Parathyroid adenoma (tissue), 2 donors: ENCODE measurements around the gene PDE6B.
A peak's percentile ranks its signal among the peaks of the same experiment; 100 is the strongest.

Source experiments
- H2AFZ ChIP-seq: fragments of 300-600 bp; sonication (generic); one replicate; pipeline ENCODE4 v1.7.0; 2017; ENCODE audit warnings: antibody characterized with exemption, mild to moderate bottlenecking
- H3K27ac ChIP-seq: fragments of 300-600 bp; sonication (generic); one replicate; pipeline ENCODE4 v1.7.0; 2017
- H3K27me3 ChIP-seq: fragments of 300-600 bp; sonication (generic); one replicate; pipeline ENCODE4 v1.7.0; 2017; ENCODE audit warnings: low read length; ENCODE audit not compliant: control insufficient read depth, insufficient read depth
- H3K36me3 ChIP-seq: fragments of 300-600 bp; sonication (generic); one replicate; pipeline ENCODE4 v1.7.0; 2017; ENCODE audit warnings: low read length; ENCODE audit not compliant: control insufficient read depth, insufficient read depth
- H3K4me1 ChIP-seq: fragments of 300-600 bp; sonication (generic); one replicate; pipeline ENCODE4 v1.7.0; 2017; ENCODE audit warnings: control low read depth
- H3K4me2 ChIP-seq: fragments of 300-600 bp; sonication (generic); one replicate; pipeline ENCODE4 v1.7.0; 2017; ENCODE audit warnings: low read length
- H3K4me3 ChIP-seq: fragments of 300-600 bp; sonication (generic); one replicate; pipeline ENCODE4 v1.7.0; 2017; ENCODE audit warnings: low read depth, low read length
- H3K79me2 ChIP-seq: fragments of 300-600 bp; sonication (generic); one replicate; pipeline ENCODE4 v1.7.0; 2017; ENCODE audit warnings: control low read depth
- H3K9ac ChIP-seq: fragments of 300-600 bp; sonication (generic); one replicate; pipeline ENCODE4 v1.7.0; 2017; ENCODE audit warnings: mild to moderate bottlenecking
- H3K9me3 ChIP-seq: fragments of 300-600 bp; sonication (generic); one replicate; pipeline ENCODE4 v1.7.0; 2017; ENCODE audit warnings: low read length; ENCODE audit not compliant: control insufficient read depth
- TF ChIP-seq, protein P1 (sequence below): fragments of 300-600 bp; sonication (generic); IDR thresholded peaks from one replicate; pipeline ENCODE4 v1.7.0; 2017; ENCODE audit warnings: antibody characterized with exemption, mild to moderate bottlenecking
- donor health status: primary hyperparathyroidism.

The PDE6B gene

DNA sequence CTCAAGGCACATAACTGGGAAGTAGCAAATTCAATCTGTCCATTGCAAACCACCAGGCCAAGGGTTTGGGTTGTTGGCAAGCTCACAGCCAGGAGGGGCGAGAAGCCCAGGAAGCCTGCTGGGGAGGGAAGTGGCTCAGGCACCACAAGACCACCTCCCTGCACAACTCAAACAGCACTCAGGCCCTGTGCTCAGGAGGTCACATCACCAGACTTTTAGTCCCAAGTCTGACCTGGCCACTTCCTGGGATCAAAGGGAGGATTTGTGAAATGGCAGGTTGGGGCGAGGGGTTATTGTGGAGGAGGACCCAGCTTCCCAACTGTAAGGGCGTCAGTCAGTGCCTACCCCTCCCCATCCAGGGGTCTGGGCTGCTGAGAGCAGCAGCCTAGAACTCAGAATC, 46.4 kb downstream of the PDE6B start:
- Histone ChIP-seq H2AFZ (no peak overlapping the region), H3K4me2 (no peak overlapping the region), H3K79me2 (no peaks in the 10 kb centered on the region), H3K9me3 (no peaks in the 10 kb centered on the region), H3K4me3 (no peak overlapping the region), H3K27ac (no peak overlapping the region), H3K36me3 (no peaks in the 10 kb centered on the region), H3K4me1 (peaks cover 5% of the 10 kb centered on the region), H3K9ac (no peak overlapping the region), H3K27me3 (no peaks in the 10 kb centered on the region)
- TF ChIP-seq, protein P1, sequence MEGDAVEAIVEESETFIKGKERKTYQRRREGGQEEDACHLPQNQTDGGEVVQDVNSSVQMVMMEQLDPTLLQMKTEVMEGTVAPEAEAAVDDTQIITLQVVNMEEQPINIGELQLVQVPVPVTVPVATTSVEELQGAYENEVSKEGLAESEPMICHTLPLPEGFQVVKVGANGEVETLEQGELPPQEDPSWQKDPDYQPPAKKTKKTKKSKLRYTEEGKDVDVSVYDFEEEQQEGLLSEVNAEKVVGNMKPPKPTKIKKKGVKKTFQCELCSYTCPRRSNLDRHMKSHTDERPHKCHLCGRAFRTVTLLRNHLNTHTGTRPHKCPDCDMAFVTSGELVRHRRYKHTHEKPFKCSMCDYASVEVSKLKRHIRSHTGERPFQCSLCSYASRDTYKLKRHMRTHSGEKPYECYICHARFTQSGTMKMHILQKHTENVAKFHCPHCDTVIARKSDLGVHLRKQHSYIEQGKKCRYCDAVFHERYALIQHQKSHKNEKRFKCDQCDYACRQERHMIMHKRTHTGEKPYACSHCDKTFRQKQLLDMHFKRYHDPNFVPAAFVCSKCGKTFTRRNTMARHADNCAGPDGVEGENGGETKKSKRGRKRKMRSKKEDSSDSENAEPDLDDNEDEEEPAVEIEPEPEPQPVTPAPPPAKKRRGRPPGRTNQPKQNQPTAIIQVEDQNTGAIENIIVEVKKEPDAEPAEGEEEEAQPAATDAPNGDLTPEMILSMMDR, result no peak

DNA sequence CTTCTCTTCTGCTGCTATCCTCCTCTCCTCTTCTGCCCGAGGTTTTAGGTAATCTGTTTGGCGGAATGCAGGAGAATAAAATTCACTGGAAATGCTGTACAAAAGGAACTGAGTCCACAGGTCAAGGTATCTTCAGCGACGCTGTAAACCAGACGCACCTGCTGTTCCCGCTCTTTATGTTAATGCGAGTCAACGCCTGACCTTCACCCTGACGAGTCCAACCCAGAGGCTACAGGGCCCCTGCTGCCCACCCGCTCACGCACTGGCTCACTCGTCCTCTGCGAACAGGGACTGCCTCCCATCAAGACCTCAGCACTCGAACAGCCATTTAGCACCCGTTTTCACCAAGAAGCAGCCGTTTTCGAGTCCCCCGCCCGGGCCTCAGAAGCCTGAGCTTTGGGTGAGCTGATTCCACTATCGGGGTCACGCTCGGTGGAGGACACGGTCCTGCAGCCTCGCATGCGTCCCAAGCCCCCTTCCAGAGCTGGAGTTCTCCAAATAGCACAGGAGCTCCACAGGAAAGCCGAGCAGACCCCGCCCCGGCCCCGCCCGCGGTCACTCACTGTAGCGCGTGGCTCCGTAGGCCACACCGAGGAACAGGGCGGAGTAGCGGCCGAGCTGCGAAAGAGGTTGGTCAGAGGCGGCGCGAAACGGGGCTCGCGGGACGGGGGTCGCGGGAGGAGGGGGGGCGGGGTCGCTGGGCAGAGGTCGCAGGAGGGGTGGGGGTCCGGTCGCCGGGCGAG, 48.1 kb downstream of the PDE6B start:
- no peaks in the 10 kb centered on the region for H3K9me3 ChIP-seq
- no peaks in the 10 kb centered on the region for H3K27me3 ChIP-seq
- peak overlapping the region; percentile 60 for H2AFZ ChIP-seq
- H3K27ac ChIP-seq, result peak overlapping the region; percentile 49
- H3K4me1 ChIP-seq, result peaks cover 5% of the 10 kb centered on the region
- no peaks in the 10 kb centered on the region for H3K36me3 ChIP-seq
- peak overlapping the region; percentile 95 for H3K4me3 ChIP-seq
- TF ChIP-seq, protein P1, result no peak
- H3K79me2 ChIP-seq, result no peaks in the 10 kb centered on the region
- H3K9ac ChIP-seq, result no peak overlapping the region
- peak overlapping the region; percentile 78 for H3K4me2 ChIP-seq

DNA sequence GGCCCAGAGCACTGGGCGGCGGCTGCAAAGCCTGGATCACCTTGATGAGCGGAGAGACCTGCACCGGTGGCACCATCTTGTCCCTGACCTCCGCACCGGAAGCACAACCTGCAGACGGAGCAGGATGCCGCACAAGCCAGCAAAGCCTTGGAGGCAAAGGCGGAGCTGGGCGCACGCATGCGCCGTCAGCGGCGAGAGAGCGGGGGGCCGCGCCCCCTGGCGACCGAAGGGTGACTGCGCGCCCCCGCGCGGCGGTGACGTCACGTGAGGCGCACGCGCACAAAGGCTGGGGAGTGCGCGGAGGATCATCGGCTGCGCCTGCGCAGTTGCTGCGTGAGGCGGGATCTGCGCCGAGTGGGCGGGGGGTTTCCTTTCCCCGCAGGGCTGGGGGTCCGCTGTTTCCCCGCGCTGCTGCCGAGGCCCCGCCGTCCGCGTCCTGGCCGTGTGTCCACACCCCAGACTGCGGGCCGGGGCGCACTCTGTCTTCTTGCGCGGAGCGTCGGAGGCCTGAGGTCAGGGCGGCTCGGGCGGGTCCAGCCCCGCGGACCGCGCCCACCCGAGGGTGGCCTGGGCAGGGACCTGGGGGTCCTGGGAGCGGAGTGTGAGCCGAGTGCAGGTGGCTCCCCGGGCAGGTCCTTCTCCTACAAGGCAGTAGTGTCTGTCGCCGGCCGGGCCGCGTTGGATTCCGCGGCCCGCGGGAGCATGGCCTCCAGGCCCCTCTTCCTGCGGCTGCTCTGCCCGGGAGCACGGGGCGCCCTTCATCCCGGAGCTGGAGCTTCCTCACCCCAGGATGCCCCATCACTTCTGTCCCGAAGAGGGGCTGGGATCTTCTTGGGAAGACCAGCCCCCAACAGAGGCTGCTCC, 49.0 kb downstream of the PDE6B start, which contains the start of the genes ATP5ME and MYL5:
ATP5ME (minus strand) TSS at position 105 of the 864 bp plus-strand sequence; CDS start at position 76, 29 bp downstream.
MYL5 (plus strand) TSS at position 371 of the 864 bp plus-strand sequence. CDS start 3,485 bp downstream, outside the sequence.
- peaks cover 5% of the 10 kb centered on the region for H3K4me1 ChIP-seq
- H3K27ac ChIP-seq, result peak within 1 kb of the TSS; percentile 91
- H3K27me3 ChIP-seq, result no peaks in the 10 kb centered on the region
- peak within 1 kb of the TSS; percentile 93 for H3K4me2 ChIP-seq
- H2AFZ ChIP-seq, result peak within 1 kb of the TSS; percentile 90
- TF ChIP-seq, protein P1, result peak; percentile 74
- peak within 1 kb of the TSS; percentile 95 for H3K4me3 ChIP-seq
- H3K9ac ChIP-seq, result peak within 1 kb of the TSS; percentile 98
- H3K79me2 ChIP-seq, result no peaks in the 10 kb centered on the region
- H3K36me3 ChIP-seq, result no peaks in the 10 kb centered on the region
- H3K9me3 ChIP-seq, result no peaks in the 10 kb centered on the region

DNA sequence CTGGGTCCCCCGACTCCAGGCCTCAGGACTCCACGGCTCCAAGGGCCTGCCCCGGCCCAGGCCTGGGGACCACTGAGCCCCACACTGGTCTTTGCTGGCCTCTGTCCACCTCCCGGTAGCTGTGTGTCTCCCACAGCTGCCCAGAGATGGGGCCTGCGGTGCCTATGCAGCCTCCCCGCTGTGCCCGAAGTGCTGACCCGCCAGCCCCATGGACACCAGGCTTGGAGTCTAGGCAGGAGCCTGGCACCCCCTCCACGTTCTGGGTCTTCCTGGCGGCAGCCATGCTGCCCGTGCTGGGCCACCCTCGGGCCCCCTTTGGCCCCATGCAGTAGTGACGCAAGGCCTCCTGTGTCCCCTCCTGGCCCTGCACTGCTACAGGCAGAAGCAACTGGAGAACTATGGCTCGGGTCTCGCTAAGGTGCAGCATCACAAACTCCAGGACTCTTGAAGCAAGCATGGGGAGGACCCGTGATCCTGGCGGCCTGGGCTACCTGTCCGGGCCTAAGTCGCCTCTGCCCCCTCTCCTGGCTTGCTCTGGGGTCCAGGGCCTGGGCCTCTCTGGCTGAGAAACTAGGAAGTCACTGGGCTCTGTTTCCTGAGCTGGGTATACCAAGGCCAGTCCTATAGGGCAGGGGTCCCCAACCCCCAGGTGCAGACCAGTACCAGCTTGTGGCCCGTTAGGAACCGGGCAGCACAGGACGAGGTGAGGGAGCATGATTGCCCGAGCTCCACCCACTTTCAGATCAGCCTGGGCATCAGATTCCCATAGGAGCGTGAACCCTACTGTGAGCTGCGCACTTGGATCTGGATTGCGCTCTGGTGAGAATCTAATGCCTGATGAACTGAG, 49.9 kb downstream of the PDE6B start:
- H3K4me3 ChIP-seq, result peak overlapping the region; percentile 95
- peaks cover 5% of the 10 kb centered on the region for H3K4me1 ChIP-seq
- H3K4me2 ChIP-seq, result peak overlapping the region; percentile 93
- no peaks in the 10 kb centered on the region for H3K27me3 ChIP-seq
- peak overlapping the region; percentile 98 for H3K9ac ChIP-seq
- H3K9me3 ChIP-seq, result no peaks in the 10 kb centered on the region
- no peaks in the 10 kb centered on the region for H3K36me3 ChIP-seq
- peak overlapping the region; percentile 91 for H3K27ac ChIP-seq
- H3K79me2 ChIP-seq, result no peaks in the 10 kb centered on the region
- H2AFZ ChIP-seq, result peak overlapping the region; percentile 90
- TF ChIP-seq, protein P1, result no peak
